HG02623 (cell line): ENCODE data around the gene CREB5.
"Not testable (repeated sequence)": the region's sequence is repeated elsewhere in the genome, so short reads cannot be mapped to it uniquely, and the experiment has no call there.

Experiments used
- ATAC-seq: cut with Tn5 transposase; IDR thresholded peaks from one replicate; pipeline ENCODE4 v1.9.1; 2021; ENCODE audit warnings: moderate library complexity; ENCODE audit not compliant: unreplicated experiment

The CREB5 gene, protein sequence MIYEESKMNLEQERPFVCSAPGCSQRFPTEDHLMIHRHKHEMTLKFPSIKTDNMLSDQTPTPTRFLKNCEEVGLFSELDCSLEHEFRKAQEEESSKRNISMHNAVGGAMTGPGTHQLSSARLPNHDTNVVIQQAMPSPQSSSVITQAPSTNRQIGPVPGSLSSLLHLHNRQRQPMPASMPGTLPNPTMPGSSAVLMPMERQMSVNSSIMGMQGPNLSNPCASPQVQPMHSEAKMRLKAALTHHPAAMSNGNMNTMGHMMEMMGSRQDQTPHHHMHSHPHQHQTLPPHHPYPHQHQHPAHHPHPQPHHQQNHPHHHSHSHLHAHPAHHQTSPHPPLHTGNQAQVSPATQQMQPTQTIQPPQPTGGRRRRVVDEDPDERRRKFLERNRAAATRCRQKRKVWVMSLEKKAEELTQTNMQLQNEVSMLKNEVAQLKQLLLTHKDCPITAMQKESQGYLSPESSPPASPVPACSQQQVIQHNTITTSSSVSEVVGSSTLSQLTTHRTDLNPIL

DNA sequence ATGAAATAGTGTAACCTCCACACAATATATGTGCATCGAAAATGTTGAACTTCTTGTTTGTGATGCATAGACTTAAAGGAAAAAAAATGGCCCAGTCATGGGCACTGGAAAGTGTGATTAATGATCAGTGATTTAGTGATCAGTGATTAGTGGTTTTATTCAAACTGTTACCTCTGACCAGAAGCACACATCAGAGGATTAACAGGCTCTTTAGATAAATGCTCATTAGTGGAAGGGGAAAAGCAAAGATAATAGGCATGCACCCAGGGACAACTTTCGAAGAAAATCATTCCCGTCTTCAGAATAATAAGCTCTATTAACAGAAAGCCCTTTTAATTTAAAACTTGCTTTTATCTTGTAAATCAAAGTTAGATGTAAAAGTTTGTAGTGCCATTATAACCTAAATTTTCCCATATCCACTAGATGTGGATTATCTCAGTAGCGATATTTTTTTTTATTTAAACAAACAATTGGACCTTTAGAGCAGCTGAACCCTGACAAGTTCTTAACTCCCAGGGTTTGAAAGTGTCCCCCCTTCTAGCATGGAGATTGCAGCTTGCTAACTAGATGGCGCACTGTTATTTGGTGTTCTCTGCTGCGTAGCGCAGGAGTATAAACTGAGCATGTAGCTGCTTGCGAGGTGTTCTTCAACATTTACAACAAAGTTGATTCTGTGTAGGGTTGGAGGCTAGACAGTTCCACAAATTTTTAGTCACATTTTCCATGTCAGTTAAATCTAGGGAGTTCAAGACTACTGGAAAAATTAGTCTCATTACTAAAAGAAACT, at the start of gene CREB5:
CREB5 (plus strand) TSS at position 643 of the 787 bp plus-strand sequence. CDS start 397 bp downstream, outside the sequence.
- ATAC-seq = no peak

DNA sequence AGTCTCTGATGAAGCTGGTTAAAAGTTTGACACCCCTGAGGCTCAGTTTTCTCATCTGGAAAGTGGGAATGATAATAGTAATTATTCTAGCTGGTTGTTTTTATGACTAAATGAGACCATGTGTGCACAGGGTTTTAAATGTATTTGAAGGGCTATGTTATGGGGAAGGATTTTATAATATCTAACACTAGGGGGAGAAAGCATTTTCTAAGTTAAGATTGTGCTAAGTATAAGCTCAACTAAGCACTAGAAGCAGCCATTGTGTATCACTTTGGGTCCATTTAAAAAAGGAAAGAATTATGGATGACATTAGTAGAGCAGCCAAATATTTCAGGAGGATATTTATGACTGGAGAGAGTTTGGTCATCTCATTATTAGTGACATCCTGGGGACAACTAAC, 49.5 kb upstream of the CREB5 start:
- ATAC-seq = no peak

DNA sequence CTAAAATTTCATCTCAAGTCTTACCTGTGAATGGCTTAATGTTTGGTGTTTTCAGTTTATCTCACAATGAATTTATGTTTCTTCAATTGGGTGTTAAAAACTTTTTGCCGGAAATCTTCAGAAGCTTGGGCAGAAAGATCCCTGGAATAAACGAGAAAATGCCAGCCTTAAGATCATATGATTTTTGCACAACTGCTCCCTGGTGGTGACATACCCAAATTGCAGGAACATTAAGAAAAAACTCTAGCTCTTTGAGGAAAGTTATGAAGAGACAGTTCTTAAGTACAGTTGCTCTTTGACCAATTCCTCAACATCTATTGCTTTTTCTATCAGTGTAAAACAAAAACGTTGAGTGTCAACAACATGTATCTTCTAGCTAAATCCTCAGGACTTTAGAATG, 48.2 kb upstream of the CREB5 start:
- no peak for ATAC-seq

DNA sequence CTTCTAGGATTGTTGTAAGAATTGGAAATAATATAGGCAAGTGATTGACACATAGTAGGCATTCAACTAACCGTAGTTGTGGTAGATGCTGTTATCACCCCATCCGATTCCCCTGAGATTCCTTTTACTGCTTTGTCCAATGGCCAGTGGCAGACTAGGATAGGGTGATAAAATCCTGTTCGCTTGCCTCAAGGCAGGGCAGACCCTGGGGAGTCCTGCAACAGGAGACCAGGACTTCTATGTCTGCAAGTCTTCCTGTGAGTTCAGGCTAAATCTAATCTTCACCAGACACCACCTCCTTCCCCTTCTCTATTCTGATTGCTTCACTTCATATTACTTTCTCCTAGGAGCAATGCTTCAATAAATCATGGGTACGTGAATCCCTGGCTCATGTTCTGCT, 42.8 kb upstream of the CREB5 start:
- ATAC-seq = no peak

DNA sequence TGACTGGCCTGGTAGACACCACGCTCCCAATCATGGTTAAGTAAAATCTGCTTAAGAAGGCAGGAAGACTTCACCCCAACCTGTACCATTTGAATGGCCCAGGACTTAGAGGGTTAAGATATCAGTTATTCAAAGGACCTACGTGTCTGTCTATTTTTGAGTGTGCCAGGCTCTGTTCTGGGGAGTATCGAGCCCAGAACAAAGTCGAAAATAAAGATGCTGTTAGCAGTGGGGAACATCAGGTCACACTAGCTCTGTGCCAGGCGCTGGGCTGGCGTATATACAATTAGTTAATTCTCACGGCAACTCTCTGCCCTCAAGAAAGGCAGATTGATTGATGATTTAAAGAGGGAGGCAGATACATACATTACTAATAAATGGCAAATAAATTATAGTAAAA, 40.5 kb upstream of the CREB5 start:
- no peak for ATAC-seq

DNA sequence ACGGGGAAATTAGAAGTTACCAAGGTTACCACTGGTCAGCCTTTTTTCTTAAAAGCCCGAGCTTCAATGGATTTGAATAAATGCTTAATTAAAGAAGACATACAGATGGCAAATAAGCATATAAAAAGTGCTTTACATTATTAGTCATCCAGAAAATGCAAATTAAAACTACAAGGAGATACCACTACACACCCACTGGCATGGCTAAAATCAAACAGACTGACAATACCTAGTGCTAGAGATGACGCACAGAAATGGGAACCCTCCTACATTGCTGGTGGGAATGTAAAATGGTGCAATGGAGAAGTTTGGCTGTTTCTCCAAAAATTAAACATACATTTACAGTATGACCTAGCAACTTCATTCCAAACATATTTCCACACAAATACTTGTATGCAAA, 38.3 kb upstream of the CREB5 start:
- no peak for ATAC-seq

DNA sequence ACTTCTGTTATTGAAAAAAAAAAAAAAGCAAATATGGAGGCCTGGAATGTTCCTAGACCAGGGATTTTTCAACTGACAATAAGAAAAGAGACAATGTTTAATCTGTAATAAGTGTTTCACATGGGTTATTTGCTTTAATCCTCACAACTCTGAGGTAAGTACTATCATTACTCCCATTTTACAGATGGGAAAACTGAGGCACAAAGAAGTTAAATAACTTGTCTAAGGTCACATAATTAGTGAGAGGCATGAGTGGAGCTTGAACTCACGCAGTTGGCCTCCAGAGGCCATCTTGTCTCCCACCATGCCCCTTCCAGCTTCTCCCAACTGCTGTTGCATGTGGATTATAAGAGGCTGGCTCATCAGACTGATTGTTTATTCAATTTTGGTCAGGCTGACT, 36.6 kb upstream of the CREB5 start:
- ATAC-seq = no peak

DNA sequence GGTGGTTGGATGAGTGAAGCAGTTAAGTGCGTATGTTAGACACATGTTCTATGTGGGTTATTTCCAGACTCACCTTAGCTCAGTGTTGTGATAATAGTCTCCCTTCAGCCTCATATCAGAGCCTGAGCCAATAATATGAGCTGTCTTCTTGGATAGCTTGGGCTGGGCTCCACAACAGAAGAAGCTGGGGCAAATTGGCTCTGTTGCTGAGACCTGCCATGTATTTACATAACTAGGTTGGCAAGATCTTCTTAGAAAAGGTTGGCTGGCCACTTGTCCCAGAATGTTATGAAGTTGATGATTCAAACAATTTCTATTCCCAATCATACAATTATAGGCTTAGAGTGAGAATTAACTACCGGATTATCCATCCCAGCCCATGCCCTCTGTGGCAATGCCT, 35.7 kb upstream of the CREB5 start:
- no peak for ATAC-seq

DNA sequence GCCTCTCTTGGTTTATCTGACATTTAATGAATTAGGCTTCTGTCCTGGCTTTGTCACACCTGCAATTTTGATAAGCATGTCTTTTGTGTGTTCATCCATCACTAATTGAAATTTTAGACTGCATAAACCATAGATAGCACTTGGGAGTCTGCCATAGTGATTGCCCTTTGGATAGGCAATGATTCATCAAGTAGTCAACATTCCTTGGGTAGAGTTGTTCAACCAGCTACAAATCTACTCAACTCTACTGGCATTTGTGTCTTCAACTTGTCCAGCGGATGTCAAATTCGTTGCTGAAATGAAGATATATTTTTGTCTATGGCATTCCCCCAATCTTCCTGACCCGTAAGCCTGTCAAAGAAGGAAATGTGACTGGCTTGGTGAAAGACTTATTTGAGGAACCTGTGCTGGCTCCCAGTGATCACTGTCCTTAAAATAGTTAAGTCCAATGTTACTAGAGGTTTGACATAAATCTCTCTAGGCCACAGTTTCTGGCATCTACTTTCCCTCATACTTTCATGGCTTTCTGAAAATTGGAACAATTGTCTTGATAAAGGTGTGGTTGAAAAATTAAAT, 33.7 kb upstream of the CREB5 start:
- ATAC-seq = no peak

DNA sequence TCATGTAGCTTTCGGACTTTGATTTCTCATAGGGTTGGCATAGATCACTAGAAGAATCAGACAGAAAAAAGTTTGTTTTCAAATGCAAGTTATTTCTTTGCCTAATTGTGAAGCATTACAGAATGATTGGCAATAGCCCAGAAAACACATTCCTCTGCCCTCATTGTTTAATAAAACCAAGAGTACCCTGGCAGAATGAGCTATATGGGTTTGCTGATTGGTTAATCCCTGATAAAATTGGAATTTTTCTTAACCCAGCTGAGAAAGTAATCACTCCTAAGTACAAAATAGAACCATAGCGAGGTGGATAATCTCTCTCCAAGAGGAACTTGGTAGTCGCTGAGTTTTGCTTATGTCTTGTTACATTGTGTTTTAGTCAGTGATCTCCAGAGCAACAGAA, 30.9 kb upstream of the CREB5 start:
- no peak for ATAC-seq

DNA sequence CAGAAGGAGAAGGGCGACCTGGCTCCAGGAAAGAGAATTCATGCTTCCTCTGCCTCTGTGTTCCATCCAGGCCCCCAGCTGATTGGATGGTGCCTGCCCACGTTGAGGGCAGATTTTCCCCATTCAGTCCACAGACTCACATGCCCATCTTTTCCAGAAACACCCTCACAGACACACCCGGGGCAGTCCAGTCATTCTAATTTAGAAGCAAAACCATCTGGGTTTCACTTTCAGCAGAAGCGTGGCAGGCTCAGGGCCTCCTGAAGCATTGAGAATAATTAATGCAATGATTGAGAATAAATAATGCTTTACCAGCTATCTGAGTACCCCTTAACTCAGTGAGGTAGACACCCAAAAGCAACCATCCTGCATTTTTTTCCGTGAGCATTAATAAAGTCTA, 30.2 kb upstream of the CREB5 start:
- ATAC-seq = no peak

DNA sequence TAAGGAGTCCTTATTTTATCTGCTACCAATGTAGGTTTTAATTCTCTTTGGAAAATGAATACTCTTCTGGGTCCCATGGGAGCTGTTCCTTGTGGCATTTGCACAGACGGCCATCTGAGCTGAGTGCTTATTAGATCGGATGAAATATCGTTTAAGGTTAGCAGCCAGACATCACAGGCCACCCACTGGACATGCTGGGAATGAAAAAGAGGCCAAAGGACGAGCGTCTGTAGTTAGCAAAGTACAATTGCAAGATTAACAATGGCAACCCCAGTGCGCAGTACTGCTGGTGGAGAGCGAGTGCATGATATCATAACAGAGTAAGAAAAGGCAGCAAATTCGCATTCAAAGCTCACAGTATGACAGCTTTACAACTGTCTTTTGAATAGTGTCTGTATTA, 28.3 kb upstream of the CREB5 start:
- no peak for ATAC-seq

DNA sequence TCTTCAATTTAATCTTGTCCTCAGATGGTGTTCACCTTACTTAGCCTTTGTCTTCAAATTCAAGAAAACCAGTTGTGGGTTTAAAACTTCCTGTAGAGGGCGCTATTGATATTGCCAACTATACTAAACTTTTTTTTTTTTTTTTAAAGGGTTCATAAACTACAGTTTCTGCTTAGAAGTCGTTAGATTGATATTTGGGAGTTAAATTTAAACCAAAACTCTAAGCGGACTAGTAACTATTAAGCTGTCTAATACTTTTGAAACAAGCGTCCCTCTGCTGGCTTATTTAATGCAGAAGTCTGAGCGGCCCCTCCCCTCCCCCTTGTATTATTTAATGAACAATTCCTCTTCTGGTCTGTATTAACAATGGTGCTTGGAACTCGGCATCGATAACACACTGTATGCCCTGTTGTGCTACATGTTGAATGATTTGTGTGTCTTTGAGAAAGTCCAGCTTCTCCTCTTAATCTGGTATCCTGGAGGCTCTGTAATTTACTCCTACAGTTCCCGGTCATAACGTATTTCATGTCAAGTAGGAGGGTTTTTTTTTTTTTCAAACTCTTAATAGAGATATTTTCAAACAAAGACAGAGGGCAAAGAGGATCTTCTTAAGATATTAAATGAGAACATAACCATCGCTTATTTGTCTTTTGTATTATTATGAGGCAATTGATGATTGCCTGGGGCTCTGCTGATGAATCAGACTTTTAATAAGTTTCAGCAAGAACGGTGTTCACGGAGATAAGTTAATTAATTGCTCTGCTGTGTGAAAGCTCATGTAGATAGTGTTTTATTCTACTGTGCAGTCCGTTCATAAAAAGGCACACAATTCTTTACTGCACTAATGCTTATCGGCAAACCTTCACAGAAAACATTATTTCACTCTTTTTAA, 22.6 kb upstream of the CREB5 start:
- no peak for ATAC-seq

DNA sequence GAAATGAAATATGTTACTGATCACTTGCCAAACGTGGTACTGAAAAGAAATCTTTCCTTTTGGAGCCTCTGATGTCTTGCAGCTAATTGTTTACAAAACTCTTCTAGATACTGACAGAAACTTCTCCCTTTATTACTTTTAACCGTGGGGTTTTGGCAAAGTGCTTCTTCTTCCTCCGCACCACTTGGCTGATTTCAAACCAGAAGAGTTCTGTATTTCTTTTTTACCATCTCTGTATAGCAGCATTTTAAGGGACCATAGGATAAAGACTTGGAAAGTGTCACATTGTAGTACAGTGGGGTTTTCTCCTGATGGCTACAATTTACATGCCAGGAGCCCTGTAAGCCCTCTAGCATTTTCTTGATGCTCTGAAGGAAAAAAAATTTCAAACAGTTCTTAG, 21.9 kb upstream of the CREB5 start:
- no peak for ATAC-seq

DNA sequence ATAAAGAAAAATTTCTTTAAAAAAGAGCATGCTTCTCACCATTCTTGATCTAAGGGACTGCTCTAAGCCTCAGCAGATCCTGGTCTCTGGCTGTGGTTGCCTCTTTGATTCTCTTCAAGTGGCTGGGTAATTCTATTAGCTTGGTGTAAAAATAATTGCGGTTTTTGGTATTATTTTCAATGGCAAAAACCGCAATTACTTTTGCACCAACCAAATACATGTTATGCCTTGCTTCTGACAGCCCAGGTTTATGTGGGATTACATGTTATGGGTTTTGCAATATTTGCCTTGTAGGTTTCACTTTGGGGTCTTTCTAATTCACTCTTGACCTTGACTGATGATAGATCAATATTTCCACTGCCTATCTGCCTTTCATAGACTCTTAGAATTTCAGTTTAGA, 20.0 kb upstream of the CREB5 start:
- no peak for ATAC-seq

DNA sequence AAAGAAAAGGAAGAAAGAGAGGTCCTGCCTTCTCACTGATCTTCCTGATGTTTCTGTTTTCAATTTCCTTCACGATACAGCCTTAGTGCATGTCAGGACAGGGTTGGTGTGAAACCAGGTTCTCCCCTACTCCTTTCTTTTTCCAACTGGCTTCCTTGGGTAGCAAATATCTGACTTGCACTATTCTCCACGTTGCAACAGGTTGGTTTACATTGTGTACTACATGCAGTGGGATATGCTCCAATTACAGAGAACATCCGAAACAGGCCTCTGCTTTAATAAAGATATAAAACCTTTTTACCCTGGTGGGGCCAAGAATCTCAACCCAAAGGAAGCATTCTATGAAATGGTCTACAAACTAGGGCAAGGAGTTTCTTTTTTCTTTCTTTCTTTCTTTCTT, 16.9 kb upstream of the CREB5 start:
- no peak for ATAC-seq

DNA sequence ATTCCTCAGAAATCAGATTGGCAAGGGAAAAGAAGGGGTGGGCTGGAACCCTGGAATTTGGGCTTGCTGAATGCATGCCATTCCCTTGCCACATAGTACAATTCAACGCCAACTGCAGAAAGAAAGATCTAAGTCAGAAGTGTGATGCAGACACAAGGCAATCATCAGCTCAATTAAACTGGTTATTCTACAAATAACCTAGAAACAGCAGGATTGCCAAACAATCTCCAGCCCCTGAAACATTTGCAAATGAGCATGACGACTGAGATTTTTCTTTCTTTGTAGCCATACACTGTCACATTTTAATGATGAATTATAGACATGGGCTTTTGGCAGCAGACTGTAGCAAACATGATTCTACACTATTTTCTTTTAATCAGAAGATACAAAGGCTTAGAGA, 16.5 kb upstream of the CREB5 start:
- ATAC-seq = no peak

DNA sequence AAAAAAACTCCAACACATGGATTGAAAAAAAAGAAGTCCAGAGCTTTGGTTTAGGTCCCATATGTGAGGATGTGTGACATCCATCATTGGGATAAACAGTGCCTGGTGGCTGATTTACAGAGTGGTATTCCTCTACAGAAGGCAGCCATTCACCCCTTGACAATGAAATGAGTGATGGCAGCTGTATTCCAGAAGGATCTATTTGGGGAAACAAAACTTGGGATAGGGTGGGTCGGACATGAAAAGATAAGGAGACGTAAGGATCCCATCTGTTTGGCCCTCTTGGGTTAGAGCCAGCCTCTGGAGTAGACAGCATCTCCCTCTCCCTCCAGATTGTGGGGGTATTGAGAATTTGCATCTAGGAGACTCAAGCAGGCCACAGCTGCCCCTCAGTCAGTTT, 15.2 kb upstream of the CREB5 start:
- ATAC-seq = no peak

DNA sequence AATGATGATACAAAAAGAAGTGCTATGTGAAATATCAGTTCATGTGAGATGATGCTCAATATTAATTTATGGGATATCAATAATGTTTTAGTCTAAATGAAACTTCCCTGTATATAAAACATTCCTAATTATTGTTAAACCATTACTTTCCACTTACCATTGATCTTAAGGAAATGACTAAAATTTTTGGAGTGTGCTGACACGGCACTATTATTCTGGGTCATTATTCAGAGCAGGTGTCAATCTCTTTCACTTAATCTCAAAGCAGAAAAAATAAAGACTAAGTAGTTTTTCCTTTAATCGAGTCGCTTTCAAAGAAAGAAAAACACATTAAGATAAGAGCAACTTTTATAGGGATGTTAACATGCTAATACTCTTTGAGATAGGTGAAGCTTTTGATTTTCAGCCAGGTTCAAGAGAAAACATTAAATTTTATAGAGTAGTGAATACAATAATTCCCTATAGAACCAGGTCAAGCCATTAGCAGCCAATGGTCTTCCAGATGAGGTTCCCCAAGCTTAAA, 11.4 kb upstream of the CREB5 start:
- no peak for ATAC-seq

DNA sequence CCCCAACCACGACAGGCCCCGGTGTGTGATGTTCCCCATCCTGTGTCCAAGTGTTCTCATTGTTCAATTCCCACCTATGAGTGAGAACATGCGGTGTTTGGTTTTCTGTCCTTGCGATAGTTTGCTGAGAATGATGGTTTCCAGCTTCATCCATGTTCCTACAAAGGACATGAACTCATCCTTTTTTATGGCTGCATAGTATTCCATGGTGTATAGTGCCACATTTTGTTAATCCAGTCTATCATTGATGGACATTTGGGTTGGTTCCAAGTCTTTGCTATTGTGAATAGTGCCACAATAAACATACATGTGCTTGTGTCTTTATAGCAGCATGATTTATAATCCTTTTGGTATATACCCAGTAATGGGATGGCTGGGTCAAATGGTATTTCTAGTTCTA, 10.8 kb upstream of the CREB5 start:
- not testable (repeated sequence) for ATAC-seq

DNA sequence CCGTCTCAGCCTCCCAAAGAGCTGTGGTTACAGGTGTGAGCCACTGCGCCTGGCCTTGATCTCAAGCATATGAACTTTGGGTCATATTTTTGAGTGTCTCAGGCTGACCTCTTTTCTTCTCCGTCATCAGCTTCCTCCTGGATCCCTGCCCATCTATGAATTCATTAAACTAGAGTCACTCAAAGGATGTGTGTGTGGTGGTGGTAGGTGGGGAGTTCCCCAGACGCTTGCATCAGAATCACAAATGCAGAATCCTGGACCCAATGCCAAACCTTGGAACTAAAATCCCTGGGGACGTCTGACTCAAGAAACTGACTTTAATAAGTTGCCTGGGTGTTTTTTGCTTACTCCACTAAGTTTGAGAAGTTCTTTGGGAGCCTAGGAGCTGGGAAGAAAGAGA, 6.7 kb upstream of the CREB5 start:
- no peak for ATAC-seq
